8988T (cell line): Measurements from ENCODE around the gene OSBPL6.
A peak's percentile ranks its signal among the peaks of the same experiment; 100 is the strongest.
"Not testable (repeated sequence)": the region's sequence is repeated elsewhere in the genome, so short reads cannot be mapped to it uniquely, and the experiment has no call there.

Experiments used
- DNase-seq: peaks from one replicate; pipeline ENCODE4 v3.0.0; 2011

Gene OSBPL6

GRCh38 chr2:178193823-178194599 is at the start of gene OSBPL6:
Gene OSBPL6 (plus strand): TSS chr2:178194512. CDS start chr2:178306185, 111,673 bp downstream.
- peak; percentile 81 for DNase-seq

GRCh38 chr2:178152033-178152432 is 42.3 kb upstream of the OSBPL6 start:
- DNase-seq: no peak

GRCh38 chr2:178152542-178152941 is 41.8 kb upstream of the OSBPL6 start:
- no peak for DNase-seq

GRCh38 chr2:178152977-178153376 is 41.3 kb upstream of the OSBPL6 start:
- DNase-seq: no peak

GRCh38 chr2:178153878-178154277 is 40.4 kb upstream of the OSBPL6 start:
- not testable (repeated sequence) for DNase-seq

GRCh38 chr2:178155524-178155923 is 38.8 kb upstream of the OSBPL6 start:
- no peak for DNase-seq

- DNase-seq: no peak
Measured at GRCh38 chr2:178157574-178157973, 36.7 kb upstream of the OSBPL6 start.

GRCh38 chr2:178159966-178160365 is 34.3 kb upstream of the OSBPL6 start:
- DNase-seq: no peak

GRCh38 chr2:178160601-178161000 is 33.7 kb upstream of the OSBPL6 start:
- no peak for DNase-seq

- no peak for DNase-seq
Measured at GRCh38 chr2:178163395-178163794, 30.9 kb upstream of the OSBPL6 start.

- DNase-seq: no peak
Measured at GRCh38 chr2:178163911-178164310, 30.4 kb upstream of the OSBPL6 start.

- DNase-seq: no peak
Measured at GRCh38 chr2:178173657-178174056, 20.7 kb upstream of the OSBPL6 start.

GRCh38 chr2:178177066-178177679 is 17.1 kb upstream of the OSBPL6 start:
- DNase-seq: no peak

- not testable (repeated sequence) for DNase-seq
Measured at GRCh38 chr2:178180648-178181047, 13.7 kb upstream of the OSBPL6 start.

- no peak for DNase-seq
Measured at GRCh38 chr2:178187861-178188260, 6.5 kb upstream of the OSBPL6 start.

GRCh38 chr2:178188466-178188865 is 5.8 kb upstream of the OSBPL6 start:
- no peak for DNase-seq

GRCh38 chr2:178191004-178191508 is 3.3 kb upstream of the OSBPL6 start:
- DNase-seq: no peak

GRCh38 chr2:178191511-178191910 is 2.8 kb upstream of the OSBPL6 start:
- DNase-seq: no peak

GRCh38 chr2:178193496-178193822 is 853 bp upstream of the OSBPL6 start:
- DNase-seq: peak; percentile 17

GRCh38 chr2:178194600-178195389 is 483 bp downstream of the OSBPL6 start:
- peak; percentile 46 for DNase-seq

- DNase-seq: no peak
Measured at GRCh38 chr2:178195390-178196166, 1.3 kb downstream of the OSBPL6 start.

GRCh38 chr2:178197791-178198190 is 3.5 kb downstream of the OSBPL6 start:
- DNase-seq: no peak

- DNase-seq: not testable (repeated sequence)
Measured at GRCh38 chr2:178198441-178198840, 4.1 kb downstream of the OSBPL6 start.
